Activated CD4-positive, alpha-beta T cell treated with anti-CD3 and anti-CD28 coated beads, Interleukin-2, amount 50 U/mL, for 16 hours (primary cell): ENCODE results near the gene ARMH3.
A peak's percentile ranks its signal among the peaks of the same experiment; 100 is the strongest.
"Not testable (repeated sequence)": the region's sequence is repeated elsewhere in the genome, so short reads cannot be mapped to it uniquely, and the experiment has no call there.

Experiments
- DNase-seq: peaks from one replicate; pipeline ENCODE4 v3.0.0-alpha.2; 2020

ARMH3 gene

GRCh38 chr10:102045292-102045691 is 10.7 kb downstream of the ARMH3 start:
- no peak for DNase-seq

DNA sequence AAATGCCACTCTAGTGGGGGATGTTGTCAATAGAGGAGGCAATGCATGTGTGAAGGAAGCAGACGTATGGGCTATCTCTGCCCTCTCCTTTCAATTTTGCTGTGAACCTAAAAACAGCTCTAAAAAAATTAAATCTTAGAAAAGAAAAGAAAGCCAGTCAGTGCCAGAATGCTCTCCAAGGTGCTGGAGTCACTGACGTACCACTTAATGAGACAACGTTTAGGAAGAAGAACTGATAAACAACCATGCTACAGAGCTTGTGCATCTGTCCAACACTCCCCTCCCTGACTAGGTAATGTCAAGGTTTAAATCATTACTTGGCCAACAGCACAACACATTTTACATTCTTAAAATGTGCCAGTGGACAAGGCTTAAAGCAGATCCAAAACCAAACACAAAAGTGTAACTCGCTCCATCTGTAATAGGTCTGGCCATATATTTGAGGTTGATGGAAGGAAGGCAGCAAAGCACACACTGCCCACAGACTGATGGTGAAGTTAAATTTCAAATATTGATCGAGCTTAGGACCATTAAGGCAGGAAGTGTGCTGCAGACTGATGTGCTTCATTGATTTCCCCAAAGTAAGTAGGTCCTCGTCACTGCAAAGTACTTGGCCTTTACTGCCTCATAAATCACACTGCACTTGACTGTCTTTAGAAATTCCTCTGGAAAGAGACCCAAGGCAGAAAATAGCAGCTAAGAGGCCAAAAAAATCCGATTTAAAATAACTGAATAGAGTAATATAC is 15.5 kb downstream of the ARMH3 start:
- no peak for DNase-seq

- no peak for DNase-seq
Measured at GRCh38 chr10:102038410-102038809, 17.6 kb downstream of the ARMH3 start.

- not testable (repeated sequence) for DNase-seq
Measured at GRCh38 chr10:102035807-102036206, 20.2 kb downstream of the ARMH3 start.

DNA sequence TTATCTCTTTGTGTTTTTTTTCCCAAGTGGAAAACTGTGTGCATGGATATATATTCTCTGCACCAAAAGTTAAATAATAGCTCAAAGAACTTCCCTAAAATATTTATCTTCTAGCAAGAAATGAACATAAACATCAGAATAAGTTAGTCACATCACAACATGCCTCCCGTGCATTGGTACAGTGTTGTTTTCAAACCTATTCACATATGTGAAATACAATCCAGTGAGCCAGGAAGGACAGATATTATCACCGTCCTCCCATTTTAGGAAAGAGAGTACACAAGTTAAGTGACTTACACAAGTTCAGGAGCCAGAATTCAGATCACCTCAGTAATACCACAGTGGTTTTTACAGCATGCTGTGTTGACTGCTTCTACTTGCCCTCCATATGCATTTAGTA is 22.2 kb downstream of the ARMH3 start:
- DNase-seq = no peak

DNA sequence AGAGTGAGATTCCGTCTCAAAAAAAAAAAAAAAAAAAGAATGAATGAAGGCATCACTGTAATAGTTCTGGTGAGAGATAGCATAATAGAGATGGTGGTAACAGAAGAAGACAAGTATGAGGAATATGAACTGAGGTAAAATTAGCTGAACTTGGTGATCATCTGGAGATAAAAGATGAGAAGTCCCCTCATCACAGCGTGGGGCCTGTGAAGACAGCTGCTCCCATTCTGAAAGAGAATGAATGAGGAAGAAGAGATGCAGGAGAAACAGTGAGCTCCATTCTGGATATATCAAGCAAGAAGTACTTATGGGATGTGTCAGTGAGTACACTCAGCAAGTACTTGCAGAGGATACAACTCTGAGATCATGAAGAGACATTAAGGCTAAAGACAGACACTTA is 28.7 kb downstream of the ARMH3 start:
- no peak for DNase-seq

GRCh38 chr10:102024799-102025198 is 31.2 kb downstream of the ARMH3 start:
- DNase-seq = no peak

- peak; percentile 30 for DNase-seq
Measured at GRCh38 chr10:102020938-102021337, 35.0 kb downstream of the ARMH3 start.

DNA sequence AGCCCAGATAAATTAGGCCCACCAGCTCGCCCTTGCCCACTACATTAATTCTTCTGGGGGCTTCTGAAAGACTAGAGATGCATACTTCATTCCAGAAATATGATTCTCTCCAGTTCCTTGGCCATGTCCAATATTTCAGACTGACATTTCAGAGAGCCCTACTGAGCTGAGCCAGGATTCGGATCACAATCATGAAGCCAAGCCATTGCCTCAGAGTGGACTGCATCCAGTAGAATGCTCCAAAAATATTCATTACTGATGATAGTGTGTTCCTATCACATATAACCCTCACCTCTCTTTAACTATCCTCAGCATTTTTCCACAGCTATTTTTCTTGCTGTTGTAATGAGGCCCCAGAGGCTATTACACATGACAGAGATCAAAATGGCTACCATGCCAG is 38.7 kb downstream of the ARMH3 start:
- no peak for DNase-seq

- DNase-seq = no peak
Measured at GRCh38 chr10:102016416-102016815, 39.6 kb downstream of the ARMH3 start.

GRCh38 chr10:102010961-102011360 is 45.0 kb downstream of the ARMH3 start:
- DNase-seq = no peak

DNA sequence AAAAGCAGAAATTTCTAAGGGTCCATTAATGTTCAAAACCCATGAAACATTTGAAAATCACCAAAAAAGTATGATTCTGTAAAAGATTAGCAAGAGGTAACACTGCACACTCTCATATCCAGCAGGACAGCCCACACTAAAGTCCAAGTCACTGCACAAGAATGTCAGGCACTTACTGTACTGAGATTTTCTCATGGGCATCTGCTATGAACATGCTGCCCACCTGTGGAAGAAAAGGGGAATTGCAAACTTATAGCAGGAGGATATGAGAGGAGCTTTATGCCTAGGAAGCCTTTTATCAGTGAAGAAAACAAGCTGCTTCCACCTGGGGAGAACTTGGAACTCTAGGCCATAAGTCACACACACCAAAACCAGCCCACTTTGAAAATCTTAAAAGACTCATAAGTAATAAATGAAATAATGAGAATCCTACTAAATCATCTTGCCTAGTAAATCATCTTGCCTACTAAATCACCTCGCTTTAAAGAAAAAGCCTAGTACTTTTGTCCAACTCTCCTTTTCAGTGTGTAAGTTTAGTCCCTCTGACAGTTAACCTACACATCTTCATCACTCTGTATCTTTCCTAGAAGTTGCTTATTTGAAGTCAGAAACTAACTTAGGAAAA is 46.1 kb downstream of the ARMH3 start:
- peak; percentile 70 for DNase-seq

DNA sequence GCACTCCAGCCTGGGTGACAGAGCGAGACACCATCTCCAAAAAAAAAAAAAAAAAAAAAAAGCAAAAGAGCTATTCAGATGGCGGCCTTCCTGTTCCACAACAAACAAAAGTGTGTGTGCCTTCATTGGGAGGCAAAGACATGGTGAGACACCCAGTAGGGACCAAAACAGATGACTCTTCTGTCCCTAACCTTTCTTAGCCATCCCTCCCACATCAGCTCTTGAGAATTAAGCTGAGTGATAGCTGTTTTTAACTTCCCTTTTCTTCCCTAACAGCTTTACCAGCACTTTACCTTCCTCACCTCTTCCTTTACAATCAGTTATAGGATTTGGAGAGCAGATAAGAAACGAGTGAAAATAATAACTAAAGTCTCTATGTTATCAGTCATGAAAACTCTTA is 48.2 kb downstream of the ARMH3 start:
- no peak for DNase-seq

GRCh38 chr10:102007031-102007430 is 48.9 kb downstream of the ARMH3 start:
- not testable (repeated sequence) for DNase-seq

DNA sequence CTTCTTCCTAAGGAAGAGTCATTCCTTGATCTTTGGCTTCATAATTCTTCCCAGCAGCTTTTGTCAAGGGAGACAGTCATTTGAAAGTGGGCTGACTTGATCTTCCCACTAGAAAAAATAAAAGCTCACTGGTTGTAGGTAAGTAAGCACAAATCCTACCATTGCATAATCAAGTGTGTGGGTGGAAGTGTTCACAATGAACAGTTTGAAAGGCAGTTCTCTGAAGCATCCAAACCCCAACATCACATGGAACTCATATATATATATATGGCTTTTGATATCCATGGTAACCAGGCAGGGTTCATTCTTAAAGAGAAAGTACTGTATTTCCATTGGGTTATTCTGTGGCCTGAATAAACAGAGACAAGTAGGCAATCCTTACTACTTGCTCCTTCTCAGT is 51.6 kb downstream of the ARMH3 start:
- no peak for DNase-seq

DNA sequence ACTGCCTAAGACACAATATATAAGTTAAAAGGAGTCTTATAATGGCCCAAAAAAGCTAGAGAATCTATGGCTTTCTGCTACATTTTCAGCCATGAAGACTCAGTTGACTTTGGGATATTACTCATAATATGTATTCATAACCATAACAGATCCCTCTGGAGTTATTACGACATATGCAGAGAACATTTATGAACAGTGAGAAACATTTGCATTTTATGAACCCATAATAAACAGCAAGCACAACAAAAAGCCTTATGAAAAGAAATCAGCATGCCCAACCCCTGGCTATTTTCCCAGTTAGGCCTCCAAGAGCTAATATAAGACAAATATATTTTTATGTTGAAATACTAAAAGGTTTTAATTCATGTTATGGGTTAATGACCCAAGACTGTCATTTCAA is 52.4 kb downstream of the ARMH3 start:
- DNase-seq = no peak

GRCh38 chr10:102001435-102002068 is 54.4 kb downstream of the ARMH3 start:
- peak; percentile 7 for DNase-seq

- DNase-seq = no peak
Measured at GRCh38 chr10:101997803-101998202, 58.2 kb downstream of the ARMH3 start.

DNA sequence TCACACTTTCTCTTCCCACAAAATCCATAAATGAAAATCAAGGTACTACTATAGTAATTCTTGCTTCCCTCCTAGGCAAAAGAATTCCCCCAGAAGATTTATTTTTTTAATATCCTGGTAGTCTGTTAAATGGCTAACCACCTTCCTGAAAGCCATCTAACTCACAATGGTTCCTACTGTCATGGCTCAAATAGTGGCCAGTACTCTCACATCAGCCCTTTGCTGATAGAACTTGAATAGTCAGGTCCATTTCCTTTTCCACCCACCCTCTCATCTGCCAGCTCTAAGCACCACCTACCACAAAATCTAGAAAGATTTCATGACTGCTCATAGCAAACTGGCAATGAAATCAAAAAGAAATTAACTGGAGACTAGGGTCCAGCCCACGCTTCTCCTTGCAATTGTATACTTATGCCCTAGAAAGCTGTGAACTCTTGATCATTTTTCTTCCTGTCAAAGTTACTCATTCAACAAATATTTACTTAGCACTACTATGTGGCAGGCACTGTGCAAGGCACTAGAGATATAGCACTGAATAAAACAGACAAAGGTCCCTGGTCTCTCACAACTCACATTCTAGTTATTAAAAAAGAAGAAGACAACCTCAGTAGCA is 60.4 kb downstream of the ARMH3 start:
- DNase-seq = no peak

GRCh38 chr10:101993651-101994200 is 62.2 kb downstream of the ARMH3 start:
- DNase-seq = no peak

GRCh38 chr10:101993221-101993620 is 62.8 kb downstream of the ARMH3 start:
- DNase-seq = no peak

GRCh38 chr10:101987136-101987535 is 68.8 kb downstream of the ARMH3 start:
- no peak for DNase-seq

GRCh38 chr10:101986624-101986971 is 69.4 kb downstream of the ARMH3 start:
- no peak for DNase-seq

DNA sequence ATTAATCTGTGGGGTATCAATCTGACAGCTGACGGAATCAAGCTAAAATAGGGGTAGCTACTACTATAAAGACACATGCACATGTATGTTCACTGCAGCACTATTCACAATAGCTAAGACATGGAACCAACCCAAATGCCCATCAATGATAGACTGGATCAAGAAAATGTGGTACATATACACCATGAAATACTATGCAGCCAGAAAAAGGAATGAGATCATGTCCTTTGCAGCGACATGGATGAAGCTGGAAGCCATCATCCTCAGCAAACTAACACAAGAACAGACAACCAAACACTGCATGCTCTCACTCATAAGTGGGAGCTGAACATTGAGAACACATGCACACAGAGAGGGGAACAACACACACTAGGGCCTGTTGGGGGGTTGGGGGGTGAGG is 75.3 kb downstream of the ARMH3 start:
- not testable (repeated sequence) for DNase-seq
